ENCODE measurements around the gene LRRC8B. TPM values are rescaled to one million over a fixed set of nuclear protein-coding genes. Genes with fewer than 3 reads are reported as not detected.

LRRC8B gene
- 26.2 and 29.2 TPM in 2 replicates for total RNA-seq (2021; fragmentation: NEBNext Ultra II Directional; extraction: Animal tissue kit (Norgen Biotek cat#: 25700))
- polyA plus RNA-seq (2011; rRNA removed), result 18.4 and 18.8 TPM in 2 replicates
- polyA plus RNA-seq (2011; cell fraction: cytosol; rRNA removed), result 12.1 TPM
- 17.4 TPM for polyA plus RNA-seq (2011; cell fraction: nucleus; rRNA removed)
- polyA plus RNA-seq (2012, experiment 1 of 2), result 7.6 to 13.2 TPM (median 10.3 TPM) in 4 replicates
- polyA plus RNA-seq (2012, experiment 2 of 2), result 0.77 TPM
- 18.9 TPM for polyA plus RNA-seq (2013, experiment 1 of 2)
- polyA plus RNA-seq (2013, experiment 2 of 2), result 20.1 TPM
- 56.2 and 59.8 TPM in 2 replicates for polyA minus RNA-seq (2011; rRNA and poly(A)+ RNA removed)
- polyA minus RNA-seq (2011; cell fraction: cytosol; rRNA and poly(A)+ RNA removed), result 22.2 TPM
- 37.3 TPM for polyA minus RNA-seq (2011; cell fraction: nucleus; rRNA and poly(A)+ RNA removed)
- long read RNA-seq, experiment 1, full-length matches to known transcripts, result 1 of 28 reads
- long read RNA-seq, experiment 1, partial matches to known transcripts, result 2 of 28 reads
- long read RNA-seq, experiment 1, other reads (novel, unspliced or antisense), result 25 of 28 reads
- long read RNA-seq, experiment 2, partial matches to known transcripts, result 0 of 1 reads
- long read RNA-seq, experiment 2, other reads (novel, unspliced or antisense), result 1 of 1 reads

- peak within 1 kb of the TSS; percentile 37 for H3K14ac ChIP-seq (ENCODE audit: insufficient read length)
- H3K9ac ChIP-seq (replicated peaks in 1 of 4; ENCODE audit: extremely low read depth in 1 of 4, low read depth in 3 of 4, low read length in 3 of 4), result peak within 1 kb of the TSS; percentile 85 to 92 (median 90)
- H2AFZ ChIP-seq (ENCODE audit: low read length), result peak within 1 kb of the TSS; percentile 86; the same call in 1 of the 2 replicates
- peaks cover 10% of the 10 kb centered on the region; the same call in 1 of the 2 replicates for H3K23me2 ChIP-seq (ENCODE audit: low read depth, low read length)
- peak within 1 kb of the TSS; percentile 95 for H2BK5ac ChIP-seq (ENCODE audit: low read depth, low read length)
- peak; percentile 60 to 91 for DNase-seq (ENCODE audit: low read depth in 1 of 2, low spot score in 2 of 2)
- ChIA-PET CTCF (ENCODE audit: partially characterized antibody) (no interaction called here), POLR2A (ENCODE audit: partially characterized antibody) (interaction anchor here (1.0 to 1.3 kb wide), 3 partner anchors 16 to 90 kb away, joined by 3 to 9 read pairs (median 3); no protein-coding TSS in a partner anchor)
- H3K4me3 ChIP-seq (ENCODE audit: extremely low read depth in 1 of 4, insufficient read depth in 2 of 4, low read depth in 3 of 4, low read length in 4 of 4), result peak within 1 kb of the TSS; percentile 75 to 88 (median 78)
- peak within 1 kb of the TSS; percentile 97 for H4K5ac ChIP-seq (ENCODE audit: insufficient read length, low read depth, low read length)
- H2BK15ac ChIP-seq (ENCODE audit: low read length), result peak within 1 kb of the TSS; percentile 90; the same call in 1 of the 2 replicates
- H3K79me2 ChIP-seq (ENCODE audit: control insufficient read depth in 1 of 2, insufficient read depth in 2 of 2, low read length in 2 of 2), result peaks cover 0 to 41% of the 10 kb centered on the region in 2 experiments; a peak in 3 of 4 replicates
- H3K56ac ChIP-seq (replicated peaks; ENCODE audit: insufficient read length, low read depth, low read length), result peak within 1 kb of the TSS; percentile 90
- peak within 1 kb of the TSS; percentile 85 for H3K18ac ChIP-seq (ENCODE audit: extremely low read depth, low read length)
- H4K20me1 ChIP-seq (replicated peaks in 1 of 2; ENCODE audit: control insufficient read depth in 1 of 2, insufficient read depth in 2 of 2, low read length in 2 of 2), result peaks cover 0 to 2% of the 10 kb centered on the region in 2 experiments
- peak within 1 kb of the TSS; percentile 93 for H2BK12ac ChIP-seq (ENCODE audit: low read depth, low read length)
- no peak within 1 kb of the TSS for H3K23ac ChIP-seq (ENCODE audit: insufficient read length)
- H3K9me3 ChIP-seq (ENCODE audit: insufficient read depth in 2 of 2, low read depth in 1 of 2, low read length in 1 of 2), result no peaks in the 10 kb centered on the region
- 0 out of 2 replicates have a peak within 1 kb of the TSS, but pooled peaks have one; percentile 28 for H2AK5ac ChIP-seq (ENCODE audit: low read depth, low read length)
- peaks cover 0 to 14% (median 0%) of the 10 kb centered on the region in 4 experiments; a peak in 5 of 7 replicates for H3K4me1 ChIP-seq (replicated peaks in 1 of 4; ENCODE audit: control insufficient read depth in 3 of 4, insufficient read depth in 4 of 4, low read length in 3 of 4)
- no peaks in the 10 kb centered on the region; a peak in 1 of 8 replicates for H3K36me3 ChIP-seq (ENCODE audit: control insufficient read depth in 2 of 4, insufficient read depth in 4 of 4, low read length in 3 of 4)
- H3K4me2 ChIP-seq (ENCODE audit: insufficient read depth in 1 of 2, low read depth in 2 of 2, low read length in 2 of 2), result peak within 1 kb of the TSS; percentile 89 to 95
- peak within 1 kb of the TSS; percentile 62; the same call in 1 of the 2 replicates for H2BK20ac ChIP-seq (ENCODE audit: low read length)
- peak within 1 kb of the TSS; percentile 90 for H3K27ac ChIP-seq (ENCODE audit: low read depth, low read length)
- peak within 1 kb of the TSS; percentile 97 for H4K8ac ChIP-seq (ENCODE audit: extremely low read depth, insufficient read depth, low read length)
- FAIRE-seq, result no peak
- peak within 1 kb of the TSS; percentile 95 for H4K91ac ChIP-seq (replicated peaks; ENCODE audit: insufficient read length, low read length)
- H3K4ac ChIP-seq (replicated peaks; ENCODE audit: insufficient read length, low read depth, low read length), result peak within 1 kb of the TSS; percentile 96
- H2BK120ac ChIP-seq (replicated peaks; ENCODE audit: low read depth, low read length), result peak within 1 kb of the TSS; percentile 75
- no peaks in the 10 kb centered on the region for H3K27me3 ChIP-seq (replicated peaks in 1 of 4; ENCODE audit: control insufficient read depth in 3 of 4, extremely low read depth in 1 of 4, insufficient read depth in 3 of 4, low read length in 3 of 4)
- H3K79me1 ChIP-seq (ENCODE audit: low read depth, low read length), result no peaks in the 10 kb centered on the region
- WGBS, 2 experiments (ENCODE audit: extremely low coverage in 1 of 2, insufficient coverage in 1 of 2, insufficient read length in 1 of 2, insufficient replicate concordance in 2 of 2, low coverage in 1 of 2, low lambda C conversion rate in 2 of 2, missing lambda C conversion rate in 1 of 2), result 2% methylated on average over 58 of the region's 85 CpGs; no CpG with 5 or more reads in 1 of the 2 experiments
- no peak for TF ChIP-seq SIX5 (IDR thresholded peaks at IDR 0.05; ENCODE audit: low read depth, low read length)
- TF ChIP-seq ZNF274 (IDR thresholded peaks at IDR 0.05; ENCODE audit: borderline replicate concordance, extremely low read depth, low read length), result no peak
- no peak for TF ChIP-seq TEAD4 (IDR thresholded peaks at IDR 0.05; ENCODE audit: low read depth, low read length)
- TF ChIP-seq POLR2A (IDR thresholded peaks at IDR 0.05; ENCODE audit: control extremely low read depth in 1 of 2, low read depth in 2 of 2, low read length in 2 of 2), result peak; percentile 39 to 66
- TF ChIP-seq, protein P1, sequence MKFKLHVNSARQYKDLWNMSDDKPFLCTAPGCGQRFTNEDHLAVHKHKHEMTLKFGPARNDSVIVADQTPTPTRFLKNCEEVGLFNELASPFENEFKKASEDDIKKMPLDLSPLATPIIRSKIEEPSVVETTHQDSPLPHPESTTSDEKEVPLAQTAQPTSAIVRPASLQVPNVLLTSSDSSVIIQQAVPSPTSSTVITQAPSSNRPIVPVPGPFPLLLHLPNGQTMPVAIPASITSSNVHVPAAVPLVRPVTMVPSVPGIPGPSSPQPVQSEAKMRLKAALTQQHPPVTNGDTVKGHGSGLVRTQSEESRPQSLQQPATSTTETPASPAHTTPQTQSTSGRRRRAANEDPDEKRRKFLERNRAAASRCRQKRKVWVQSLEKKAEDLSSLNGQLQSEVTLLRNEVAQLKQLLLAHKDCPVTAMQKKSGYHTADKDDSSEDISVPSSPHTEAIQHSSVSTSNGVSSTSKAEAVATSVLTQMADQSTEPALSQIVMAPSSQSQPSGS (IDR thresholded peaks at IDR 0.05; ENCODE audit: low read length), result 0 out of 2 replicates have a peak, but pooled peaks have one; percentile 16
- TF ChIP-seq BCL11A (IDR thresholded peaks at IDR 0.05; ENCODE audit: low read depth in 2 of 2, low read length in 2 of 2), result no peak
- peak; percentile 94 for TF ChIP-seq RBBP5 (IDR thresholded peaks at IDR 0.05; ENCODE audit: borderline replicate concordance, low read depth, low read length)
Observed at GRCh38 chr1:89524369-89525168, at the start of gene LRRC8B. LRRC8B (plus strand) TSS chr1:89524829; CDS start chr1:89582651, 57,822 bp downstream.

Data from H1 (cell line).